ENCODE results near the gene UTF1. TPM values are rescaled to one million over a fixed set of nuclear protein-coding genes. Genes with fewer than 3 reads are reported as not detected.
A peak's percentile ranks its signal among the peaks of the same experiment; 100 is the strongest.

The UTF1 gene
- total RNA-seq, 4 donors from 2014 or later: not detected

DNA sequence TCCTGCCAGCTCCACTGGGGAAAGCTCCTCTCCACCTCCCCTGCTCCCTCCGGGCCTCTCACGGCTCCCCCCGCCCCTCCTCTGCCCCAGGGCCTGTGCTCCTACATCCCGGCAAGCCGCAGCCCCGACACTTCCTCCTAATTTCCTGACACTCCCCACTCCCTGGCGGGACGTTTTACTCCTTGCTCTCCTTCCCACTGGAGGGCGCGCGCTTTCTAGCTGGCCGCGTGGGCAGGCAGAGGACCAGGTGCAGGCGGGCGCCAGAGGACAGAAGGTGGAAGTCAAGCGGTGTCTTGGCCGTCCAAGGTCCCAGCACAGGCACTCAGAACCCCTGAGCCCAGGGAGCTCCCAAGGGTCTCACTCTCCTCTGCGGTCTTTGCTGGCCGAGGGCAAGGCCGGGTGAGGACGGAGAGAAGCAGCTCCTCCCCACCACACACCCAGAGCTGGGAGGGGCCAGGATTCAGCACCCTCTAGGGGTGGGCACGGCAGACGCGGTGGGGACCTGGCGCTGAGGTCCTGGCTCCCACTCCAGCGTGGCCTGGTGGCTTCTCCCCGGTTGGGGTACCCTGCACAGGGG, 27.6 kb downstream of the UTF1 start:
- TF ChIP-seq POLR2A (IDR thresholded peaks at IDR 0.05) (no peak), CTCF (IDR thresholded peaks at IDR 0.05) (peak in 4 of 6 experiments; percentile 11 to 43 (median 31))
- WGBS, 2 donors: 1 to 6% methylated on average over 11 to 12 of the region's 27 CpGs
- Histone ChIP-seq H3K27me3 (no peaks in the 10 kb centered on the region), H3K36me3 (no peaks in the 10 kb centered on the region), H3K4me3 (replicated peaks in 1 of 3) (no peak overlapping the region), H3K9me3 (no peaks in the 10 kb centered on the region), H3K4me1 (peaks cover 17 to 41% of the 10 kb centered on the region in 2 donors), H3K27ac (peak overlapping the region in 2 of 3 donors; percentile 8 to 49)
- intact Hi-C loops (cut with DNase I): no loop called here
- DNase-seq: peak; percentile 66 to 69

GRCh38 chr10:133258066-133258817, 28.2 kb downstream of the UTF1 start:
- WGBS, 2 donors: 27 to 70% methylated on average over 2 to 5 of the region's 21 CpGs

GRCh38 chr10:133258818-133259601, 29.0 kb downstream of the UTF1 start:
- WGBS, 2 donors: 53 to 75% methylated on average over 14 to 21 of the region's 24 CpGs

More at GRCh38 chr10:133258066-133258817, 28.2 kb downstream of the UTF1 start:
- H3K9me3 ChIP-seq: no peaks in the 10 kb centered on the region
- no peaks in the 10 kb centered on the region for H3K36me3 ChIP-seq
- DNase-seq: peak; percentile 85 to 87
- peaks cover 17 to 42% of the 10 kb centered on the region in 2 donors for H3K4me1 ChIP-seq
- intact Hi-C loops (cut with DNase I): no loop called here
- no peaks in the 10 kb centered on the region for H3K27me3 ChIP-seq
- H3K4me3 ChIP-seq (replicated peaks in 1 of 3): no peak overlapping the region
- peak overlapping the region; percentile 1 to 49 (median 36) for H3K27ac ChIP-seq
- TF ChIP-seq POLR2A (IDR thresholded peaks at IDR 0.05): no peak
- no peak for TF ChIP-seq CTCF (IDR thresholded peaks at IDR 0.05)

DNA sequence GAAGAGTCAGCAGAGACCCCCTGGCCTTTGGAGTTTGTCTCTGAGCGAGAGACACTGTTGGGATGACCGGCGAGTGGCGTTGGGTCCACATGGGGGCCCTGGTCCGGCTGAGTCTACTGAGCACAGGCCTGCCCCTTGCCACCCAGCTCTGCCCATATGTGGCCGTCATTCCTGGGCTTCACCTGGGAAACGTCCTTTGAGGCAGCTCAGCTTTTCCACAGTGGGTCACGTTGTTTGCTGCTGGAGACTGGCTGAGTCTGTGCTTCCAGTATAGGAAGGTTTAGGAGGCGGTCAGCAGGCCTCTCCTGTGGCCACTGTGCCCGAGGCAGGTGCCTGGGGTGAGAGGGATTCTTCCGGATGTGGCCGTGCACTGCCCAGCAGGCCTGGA, 29.6 kb downstream of the UTF1 start:
- Histone ChIP-seq H3K27ac (no peak overlapping the region), H3K4me1 (peaks cover 17 to 42% of the 10 kb centered on the region in 2 donors), H3K27me3 (no peaks in the 10 kb centered on the region), H3K36me3 (no peaks in the 10 kb centered on the region), H3K9me3 (no peaks in the 10 kb centered on the region), H3K4me3 (replicated peaks in 1 of 3) (no peak overlapping the region)
- no peak for DNase-seq
- WGBS, 2 donors: 69 to 73% methylated on average over 7 to 12 of the region's 12 CpGs
- TF ChIP-seq POLR2A (IDR thresholded peaks at IDR 0.05): no peak
- TF ChIP-seq CTCF (IDR thresholded peaks at IDR 0.05): no peak
- intact Hi-C loops (cut with DNase I): no loop called here

More at GRCh38 chr10:133258818-133259601, 29.0 kb downstream of the UTF1 start:
- H3K4me3 ChIP-seq (replicated peaks in 1 of 3): no peak overlapping the region
- H3K9me3 ChIP-seq: no peaks in the 10 kb centered on the region
- TF ChIP-seq POLR2A (IDR thresholded peaks at IDR 0.05) (no peak), CTCF (IDR thresholded peaks at IDR 0.05) (no peak)
- H3K4me1 ChIP-seq: peaks cover 17 to 42% of the 10 kb centered on the region in 2 donors
- peak; percentile 22 to 40 for DNase-seq
- no peaks in the 10 kb centered on the region for H3K27me3 ChIP-seq
- H3K27ac ChIP-seq: peak overlapping the region in 2 of 3 donors; percentile 36 to 41
- no peaks in the 10 kb centered on the region for H3K36me3 ChIP-seq
- intact Hi-C loops (cut with DNase I): no loop called here
